Smooth muscle cell of the pulmonary artery (primary cell): ENCODE results near the gene ANAPC13. TPM values are rescaled to one million over a fixed set of nuclear protein-coding genes. Genes with fewer than 3 reads are reported as not detected.

ENCODE experiments used
- total RNA-seq: library from RNA; depleted of rRNA; stranded (reverse); fragments of >200 nt; gene quantifications from 2 replicates; pipeline ENCODE4 v1.2.3, GENCODE V29; 2014

ANAPC13 gene, protein sequence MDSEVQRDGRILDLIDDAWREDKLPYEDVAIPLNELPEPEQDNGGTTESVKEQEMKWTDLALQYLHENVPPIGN
- 47.3 and 89.1 TPM in 2 replicates for total RNA-seq

DNA sequence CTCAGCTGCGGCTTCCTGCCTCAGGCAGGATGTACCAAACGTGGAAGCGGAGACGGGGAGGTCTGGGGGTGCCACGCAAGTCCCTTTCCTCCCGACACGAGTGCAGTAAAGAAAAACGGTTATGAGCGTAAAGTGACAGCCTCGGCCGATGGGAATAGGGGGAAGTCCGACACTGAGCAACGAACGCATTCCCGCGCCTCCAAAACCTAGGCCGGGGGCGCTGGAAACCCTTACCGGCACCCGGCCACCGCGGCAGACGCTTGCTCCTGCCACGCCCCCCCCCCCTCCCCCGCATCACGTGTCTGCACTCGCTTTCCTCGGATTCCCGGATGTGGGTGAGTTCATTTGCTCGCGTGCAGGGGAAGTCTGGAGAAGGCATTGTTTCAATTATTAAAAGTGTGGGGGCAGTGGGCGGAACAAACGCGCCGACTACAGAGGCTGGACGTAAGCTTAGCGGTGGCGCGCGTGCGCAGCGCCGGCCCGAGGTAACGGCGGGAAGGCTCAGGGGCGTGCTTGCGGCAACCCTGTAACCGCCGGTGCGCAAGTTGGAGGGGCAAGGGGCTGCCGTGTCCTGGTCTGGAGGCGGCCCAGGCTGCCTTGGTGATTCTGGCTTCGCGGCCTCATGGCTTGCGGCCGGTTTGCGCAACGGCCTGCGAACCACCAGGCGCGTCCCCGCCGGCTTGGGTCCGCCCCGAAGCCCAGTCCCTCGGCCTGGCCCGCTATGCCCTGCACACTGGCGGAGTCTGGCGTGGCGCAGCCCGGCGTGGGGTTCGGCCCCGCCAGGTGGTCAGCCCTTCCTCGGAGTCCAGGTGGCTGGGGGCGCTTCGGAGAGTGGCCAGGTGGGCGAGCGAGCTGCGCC, at the start of gene ANAPC13, which contains the start of gene CEP63:
ANAPC13 (minus strand) TSS at position 268 of the 859 bp plus-strand sequence. CDS start 3,081 bp downstream, outside the sequence.
CEP63 (plus strand) TSS at position 340 of the 859 bp plus-strand sequence. CDS start 9,264 bp downstream, outside the sequence.

Other genes starting within 250 kb of the ANAPC13 start
- 102 and 119 TPM in 2 replicates for gene RYK, start 235.1 kb downstream of the ANAPC13 start, total RNA-seq
- 117 and 158 TPM in 2 replicates for gene AMOTL2, start 111.5 kb downstream of the ANAPC13 start, total RNA-seq
- gene CEP63, start 72 bp upstream of the ANAPC13 start, total RNA-seq, result 17.1 and 19.2 TPM in 2 replicates
- gene KY, start 165.0 kb upstream of the ANAPC13 start, total RNA-seq, result 1.4 and 3.5 TPM in 2 replicates